Mesothelial cell of epicardium (in vitro differentiated cells): ENCODE results near the gene AMN. TPM values are rescaled to one million over a fixed set of nuclear protein-coding genes. Genes with fewer than 3 reads are reported as not detected.

Experiments
- DNase-seq, 2 experiments: peaks; one replicate each; pipeline ENCODE4 v3.0.0; 2021; ENCODE audit warnings: low spot score in 2 of 2; ENCODE audit not compliant: unreplicated experiment in 2 of 2
- H3K27ac Mint-ChIP-seq: 2 replicates; pipeline ENCODE4 v1.8.0; 2021; ENCODE audit warnings: mixed read lengths
- H3K27me3 Mint-ChIP-seq: 2 replicates; pipeline ENCODE4 v1.8.0; 2021; ENCODE audit warnings: low read depth, mixed read lengths
- H3K36me3 Mint-ChIP-seq: 2 replicates; pipeline ENCODE4 v1.8.0; 2021; ENCODE audit warnings: mixed read lengths
- H3K4me1 Mint-ChIP-seq: 2 replicates; pipeline ENCODE4 v1.8.0; 2021; ENCODE audit warnings: mixed read lengths
- H3K4me3 Mint-ChIP-seq: 2 replicates; pipeline ENCODE4 v1.8.0; 2021; ENCODE audit warnings: mild to moderate bottlenecking, moderate library complexity, mixed read lengths
- H3K9me3 Mint-ChIP-seq: 2 replicates; pipeline ENCODE4 v1.8.0; 2021; ENCODE audit warnings: mixed read lengths
- CTCF ChIP-seq: fragments of 200-600 bp; sonication (generic); IDR thresholded peaks from one replicate; pipeline ENCODE4 v1.5.0; 2021; ENCODE audit warnings: antibody characterized with exemption; ENCODE audit not compliant: unreplicated experiment
- total RNA-seq: library from RNA; stranded (reverse); gene quantifications from 3 replicates; pipeline ENCODE4 v1.2.1, GENCODE V29; 2021

AMN gene
- total RNA-seq, 1 donor from 2014 or later = 2.5 TPM

DNA sequence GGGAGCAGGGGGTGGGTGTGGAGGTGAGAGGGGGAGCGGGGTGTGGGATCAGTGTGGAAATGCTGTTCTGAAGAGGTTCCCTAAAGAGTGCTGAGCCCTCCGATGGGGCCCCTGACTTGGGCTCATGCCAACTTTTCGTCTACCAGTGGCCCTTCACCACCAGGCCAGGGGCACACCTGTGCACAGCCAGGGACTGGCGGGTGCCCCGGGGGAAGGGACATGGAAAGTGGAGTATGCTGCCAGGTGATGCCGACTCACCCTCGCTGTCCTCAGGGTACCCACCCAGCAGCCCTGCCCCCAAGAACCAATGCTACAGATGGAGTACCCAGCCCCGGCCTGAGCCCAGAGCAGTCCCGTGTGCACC lies 26.2 kb downstream of the AMN start:
- Mint-ChIP-seq H3K4me1 (no peaks in the 10 kb centered on the region), H3K9me3 (no peaks in the 10 kb centered on the region), H3K4me3 (no peak overlapping the region), H3K27ac (no peak overlapping the region), H3K27me3 (no peaks in the 10 kb centered on the region), H3K36me3 (peaks cover 34% of the 10 kb centered on the region)
- TF ChIP-seq CTCF = no peak
- DNase-seq = no peak

DNA sequence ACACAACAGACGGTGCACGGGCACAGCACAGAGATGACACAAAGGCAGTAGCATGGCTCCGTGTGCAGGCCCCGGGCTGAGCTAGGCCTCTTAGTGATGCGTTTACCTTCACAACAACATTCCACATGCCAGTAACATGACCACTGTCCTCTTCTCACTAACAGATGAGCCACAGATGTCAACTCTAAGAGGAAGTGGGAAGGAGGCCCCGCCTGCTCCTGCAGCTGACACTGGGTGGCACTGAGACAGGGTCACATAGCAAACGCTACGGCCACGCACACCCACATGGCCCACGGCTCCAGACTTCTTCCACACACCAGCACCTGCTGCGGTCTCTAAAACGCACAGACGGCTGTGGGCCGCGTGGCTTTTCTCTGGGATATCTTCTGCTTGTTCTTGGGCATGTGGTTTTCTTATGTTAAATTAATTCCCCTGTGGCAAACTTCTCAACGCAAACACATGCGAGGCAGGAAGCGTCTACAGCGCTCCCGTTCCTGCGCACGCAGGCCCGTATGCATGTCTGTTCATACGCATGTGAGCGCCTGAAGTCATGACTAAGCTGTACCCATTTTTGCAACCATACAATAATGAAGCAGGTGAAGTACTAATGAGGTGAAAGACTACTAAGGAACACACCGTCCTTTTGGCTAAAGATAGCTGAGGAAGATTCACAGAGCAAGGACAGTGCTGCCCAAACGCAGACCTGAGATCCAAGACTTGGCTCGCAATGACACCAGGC lies 26.8 kb downstream of the AMN start:
- Mint-ChIP-seq H3K4me3 (no peak overlapping the region), H3K27me3 (no peaks in the 10 kb centered on the region), H3K27ac (no peak overlapping the region), H3K4me1 (no peaks in the 10 kb centered on the region), H3K36me3 (peaks cover 30% of the 10 kb centered on the region), H3K9me3 (no peaks in the 10 kb centered on the region)
- no peak for TF ChIP-seq CTCF
- DNase-seq = no peak

GRCh38 chr14:102949801-102950451 lies 27.5 kb downstream of the AMN start:
- Mint-ChIP-seq H3K27me3 (no peaks in the 10 kb centered on the region), H3K9me3 (no peaks in the 10 kb centered on the region), H3K27ac (no peak overlapping the region), H3K4me3 (no peak overlapping the region), H3K36me3 (peaks cover 30% of the 10 kb centered on the region), H3K4me1 (no peaks in the 10 kb centered on the region)
- DNase-seq = no peak
- TF ChIP-seq CTCF = no peak

- no peak overlapping the region for H3K27ac Mint-ChIP-seq
- no peaks in the 10 kb centered on the region for H3K4me1 Mint-ChIP-seq
- no peaks in the 10 kb centered on the region for H3K27me3 Mint-ChIP-seq
- DNase-seq = no peak
- no peaks in the 10 kb centered on the region for H3K9me3 Mint-ChIP-seq
- TF ChIP-seq CTCF = no peak
- H3K36me3 Mint-ChIP-seq = peaks cover 29% of the 10 kb centered on the region
- no peak overlapping the region for H3K4me3 Mint-ChIP-seq
Observed at GRCh38 chr14:102951034-102951433, 28.6 kb downstream of the AMN start.

GRCh38 chr14:102951799-102952198 lies 29.3 kb downstream of the AMN start:
- H3K4me3 Mint-ChIP-seq = no peak overlapping the region
- H3K27ac Mint-ChIP-seq = no peak overlapping the region
- TF ChIP-seq CTCF = no peak
- H3K4me1 Mint-ChIP-seq = no peaks in the 10 kb centered on the region
- no peaks in the 10 kb centered on the region for H3K27me3 Mint-ChIP-seq
- peaks cover 30% of the 10 kb centered on the region for H3K36me3 Mint-ChIP-seq
- DNase-seq = no peak
- H3K9me3 Mint-ChIP-seq = no peaks in the 10 kb centered on the region
